Measurements from ENCODE around the gene C9orf50. TPM values are rescaled to one million over a fixed set of nuclear protein-coding genes. Genes with fewer than 3 reads are reported as not detected.

The C9orf50 gene
- total RNA-seq, 1 experiment from 2014 or later = not detected

- Histone ChIP-seq H3K9me3 (ENCODE audit: control insufficient read depth, low read depth, low read length) (no peaks in the 10 kb centered on the region), H4K5ac (ENCODE audit: insufficient read length, low read depth, low read length) (no peak overlapping the region), H3K23ac (ENCODE audit: insufficient read length, low read depth, low read length) (no peak overlapping the region), H4K91ac (ENCODE audit: insufficient read length, low read depth, low read length) (no peak overlapping the region), H2BK20ac (ENCODE audit: low read depth, low read length, poor library complexity, severe bottlenecking) (no peak overlapping the region), H4K8ac (replicated peaks; ENCODE audit: insufficient read length, low read depth, low read length) (no peak overlapping the region), H2AFZ (ENCODE audit: low read length) (no peak overlapping the region), H3K4me1 (ENCODE audit: insufficient read depth, low read length) (no peaks in the 10 kb centered on the region), H3K9ac (ENCODE audit: extremely low read depth, insufficient read length, low read length) (no peak overlapping the region), H3K79me2 (ENCODE audit: insufficient read depth, low read length) (no peaks in the 10 kb centered on the region), H3K4ac (ENCODE audit: low read depth, low read length) (no peak overlapping the region), H3K4me2 (ENCODE audit: insufficient read depth, insufficient read length, low read length) (no peak overlapping the region), H3K79me1 (ENCODE audit: insufficient read depth, low read depth, low read length, poor library complexity, severe bottlenecking) (no peaks in the 10 kb centered on the region), H2BK5ac (ENCODE audit: insufficient read length, low read length) (no peak overlapping the region), H3K14ac (ENCODE audit: insufficient read depth, low read length) (no peak overlapping the region), H2AK5ac (ENCODE audit: insufficient read length, low read length) (no peak overlapping the region), H3K56ac (ENCODE audit: insufficient read length, low read depth, low read length) (no peak overlapping the region), H3K23me2 (ENCODE audit: insufficient read length, low read depth, low read length, poor library complexity, severe bottlenecking) (peaks cover 3% of the 10 kb centered on the region), H3T11ph (ENCODE audit: low read length) (no peak overlapping the region), H4K20me1 (ENCODE audit: control insufficient read depth, insufficient read depth, insufficient read length) (no peaks in the 10 kb centered on the region), H3K18ac (ENCODE audit: insufficient read length, low read depth, low read length) (no peak overlapping the region), H2BK12ac (ENCODE audit: insufficient read length, low read depth, low read length) (no peak overlapping the region), H2BK15ac (ENCODE audit: low read depth, low read length) (no peak overlapping the region), H3K27me3 (ENCODE audit: insufficient read depth, low read length) (no peaks in the 10 kb centered on the region; the same call in 1 of the 2 replicates), H2BK120ac (ENCODE audit: low read depth, low read length, poor library complexity, severe bottlenecking) (no peak overlapping the region), H3K27ac (ENCODE audit: insufficient read length, low read depth, low read length) (no peak overlapping the region)
- DNase-seq = no peak
- peaks cover 0 to 3% of the 10 kb centered on the region in 2 experiments; a peak in 3 of 5 replicates for H3K9me3 Mint-ChIP-seq
- no CpG with 5 or more reads among the region's 2 CpGs for WGBS (ENCODE audit: extremely low coverage, insufficient read length, low lambda C conversion rate)
- no peak overlapping the region for H3K4me3 Mint-ChIP-seq
- peaks cover 9 to 12% of the 10 kb centered on the region in 2 experiments for H3K4me1 Mint-ChIP-seq
- no peak for TF ChIP-seq CTCF (conservative IDR thresholded peaks at IDR 0.05)
- peaks cover 60% of the 10 kb centered on the region for H3K27me3 Mint-ChIP-seq (ENCODE audit: low read depth)
- no peaks in the 10 kb centered on the region; a peak in 1 of 7 replicates for H3K36me3 Mint-ChIP-seq (ENCODE audit: insufficient read depth in 1 of 3, low read depth in 3 of 3)
- H3K27ac Mint-ChIP-seq = no peak overlapping the region
Observed at GRCh38 chr9:129661029-129661428, 40.1 kb upstream of the C9orf50 start.

Data from H9 (cell line).